Measurements from ENCODE around the gene ZNRF1. TPM values are rescaled to one million over a fixed set of nuclear protein-coding genes. Genes with fewer than 3 reads are reported as not detected.

ZNRF1 gene
- total RNA-seq, 1 experiment from 2014 or later: 48.2 TPM

DNA sequence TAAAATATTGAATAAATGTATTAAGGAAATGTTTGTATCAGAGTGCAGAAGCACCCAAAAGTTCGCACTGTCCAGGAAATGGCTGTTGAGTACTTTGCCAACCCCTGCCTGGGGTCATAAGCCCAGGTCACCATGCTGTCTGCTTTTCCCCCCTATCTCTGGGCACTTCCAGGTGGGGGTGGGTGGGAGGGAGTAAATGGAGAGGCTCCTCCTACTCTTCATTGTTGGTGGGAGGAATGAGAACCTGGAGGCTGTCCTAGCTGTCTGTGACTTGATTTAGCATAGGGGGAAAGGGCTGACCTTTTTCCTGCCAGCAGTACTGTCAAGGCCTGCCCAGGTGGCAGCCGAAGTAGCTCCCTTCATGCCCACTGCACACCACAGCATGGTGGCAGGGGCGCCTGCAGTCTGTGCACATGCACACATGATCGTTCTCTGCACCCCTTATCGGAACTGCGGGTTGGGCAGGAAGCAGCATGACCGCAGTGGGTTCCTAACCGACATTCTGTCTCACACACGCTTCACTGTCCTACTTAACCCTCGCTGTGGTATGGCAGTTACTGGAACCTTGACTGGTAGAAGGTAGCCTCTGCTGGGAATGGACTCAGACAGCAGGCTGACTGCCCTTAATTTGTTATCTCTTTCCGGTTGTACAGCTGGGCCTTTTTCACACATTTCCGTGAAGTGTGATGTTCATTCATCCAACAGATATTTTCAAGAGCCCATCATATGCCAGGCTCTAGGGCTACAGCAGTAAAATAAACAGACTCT is 76.3 kb downstream of the ZNRF1 start:
- H3K9me2 ChIP-seq (ENCODE audit: insufficient read depth): no peaks in the 10 kb centered on the region
- H3K4me3 ChIP-seq (replicated peaks in 1 of 2; ENCODE audit: low read depth in 1 of 2, low read length in 2 of 2): no peak overlapping the region
- H2AFZ ChIP-seq (ENCODE audit: low read depth, low read length, poor library complexity, severe bottlenecking): no peak overlapping the region
- ChIA-PET CTCF (no interaction called here), POLR2A (no interaction called here), RAD21 (ENCODE audit: low non-redundant PET in 1 of 2, low total read pairs in 2 of 2, uncharacterized antibody in 2 of 2, unreplicated experiment in 2 of 2) (no interaction called here)
- H3K4me2 ChIP-seq (ENCODE audit: low read length): no peak overlapping the region
- BruUV-seq (replicated peaks): no TSS peak
- no peak overlapping the region for H3K9ac ChIP-seq (ENCODE audit: low read length)
- no peaks in the 10 kb centered on the region for H3K36me3 ChIP-seq (ENCODE audit: control insufficient read depth in 1 of 2, insufficient read depth in 2 of 2, low read length in 2 of 2)
- ATAC-seq (no peak), DNase-seq (ENCODE audit: low read depth, low spot score) (no peak)
- no peaks in the 10 kb centered on the region for H3K9me3 ChIP-seq (ENCODE audit: control insufficient read depth in 1 of 2, insufficient read depth in 1 of 2, low read depth in 1 of 2, low read length in 2 of 2)
- H4K20me1 ChIP-seq (ENCODE audit: insufficient read depth): no peaks in the 10 kb centered on the region
- no peaks in the 10 kb centered on the region for H3K27me3 ChIP-seq (ENCODE audit: insufficient read depth, low read length)
- H3K79me2 ChIP-seq (ENCODE audit: insufficient read depth, low read length): peaks cover 67% of the 10 kb centered on the region
- no peak overlapping the region for H3K27ac ChIP-seq (ENCODE audit: low read depth, low read length)
- peaks cover 0 to 5% of the 10 kb centered on the region in 2 experiments; a peak in 1 of 4 replicates for H3K4me1 ChIP-seq (ENCODE audit: control insufficient read depth in 1 of 2, insufficient read depth in 2 of 2, low read length in 2 of 2)
- intact Hi-C loops (cut with micrococcal nuclease): no loop called here
- no peak for TF ChIP-seq SRF (IDR thresholded peaks at IDR 0.05; ENCODE audit: low read depth)

DNA sequence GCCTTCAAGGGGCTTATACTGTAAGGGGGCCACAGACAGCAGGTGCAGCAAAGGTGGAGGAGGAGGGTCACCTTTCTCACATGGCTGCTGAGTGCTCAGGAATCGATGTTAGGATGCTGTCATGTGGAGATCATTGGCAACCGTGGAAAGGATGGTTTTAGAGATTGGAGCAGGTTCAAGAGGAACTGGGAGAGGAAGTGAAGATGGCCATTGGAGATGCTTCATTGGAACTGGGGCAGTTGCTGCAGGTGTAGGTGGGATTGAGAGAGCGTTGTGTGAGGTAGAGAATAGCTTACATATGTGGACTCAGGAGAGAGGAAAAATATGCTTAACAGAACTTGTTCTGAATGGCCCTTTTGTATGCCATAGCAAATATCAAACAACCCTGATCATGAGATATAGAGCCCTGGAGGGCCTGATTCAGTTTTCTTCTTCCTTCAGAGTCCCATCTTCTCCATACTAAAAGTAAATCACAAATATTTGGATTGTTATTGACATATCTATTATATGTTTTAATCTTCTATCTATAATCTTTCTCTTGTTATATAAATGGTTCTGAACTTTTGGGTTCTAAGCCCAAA is 77.0 kb downstream of the ZNRF1 start:
- CTCF ChIA-PET: no interaction called here
- intact Hi-C loops (cut with micrococcal nuclease): no loop called here
- Histone ChIP-seq H4K20me1 (ENCODE audit: insufficient read depth) (no peaks in the 10 kb centered on the region), H3K4me1 (ENCODE audit: control insufficient read depth in 1 of 2, insufficient read depth in 2 of 2, low read length in 2 of 2) (peaks cover 0 to 5% of the 10 kb centered on the region in 2 experiments; a peak in 1 of 4 replicates), H3K4me3 (replicated peaks in 1 of 2; ENCODE audit: low read depth in 1 of 2, low read length in 2 of 2) (no peak overlapping the region), H3K27ac (ENCODE audit: low read depth, low read length) (no peak overlapping the region), H3K9me3 (ENCODE audit: control insufficient read depth in 1 of 2, insufficient read depth in 1 of 2, low read depth in 1 of 2, low read length in 2 of 2) (no peaks in the 10 kb centered on the region), H3K27me3 (ENCODE audit: insufficient read depth, low read length) (no peaks in the 10 kb centered on the region), H3K9me2 (ENCODE audit: insufficient read depth) (no peaks in the 10 kb centered on the region), H3K4me2 (ENCODE audit: low read length) (no peak overlapping the region), H3K9ac (ENCODE audit: low read length) (no peak overlapping the region), H3K79me2 (ENCODE audit: insufficient read depth, low read length) (peaks cover 66% of the 10 kb centered on the region), H3K36me3 (ENCODE audit: control insufficient read depth in 1 of 2, insufficient read depth in 2 of 2, low read length in 2 of 2) (no peaks in the 10 kb centered on the region), H2AFZ (ENCODE audit: low read depth, low read length, poor library complexity, severe bottlenecking) (no peak overlapping the region)
- no TSS peak for BruUV-seq (replicated peaks)
- RAD21 ChIA-PET (ENCODE audit: low non-redundant PET in 1 of 2, low total read pairs in 2 of 2, uncharacterized antibody in 2 of 2, unreplicated experiment in 2 of 2): no interaction called here
- POLR2A ChIA-PET: no interaction called here
- no peak for DNase-seq (ENCODE audit: low read depth, low spot score)
- no peak for ATAC-seq
- TF ChIP-seq FOSL1 (IDR thresholded peaks at IDR 0.05; ENCODE audit: low read depth): no peak
- no peak for TF ChIP-seq EGR1 (IDR thresholded peaks at IDR 0.05; ENCODE audit: low read depth)
- TF ChIP-seq RAD21 (IDR thresholded peaks at IDR 0.05; ENCODE audit: low read depth): no peak
- TF ChIP-seq SRF (IDR thresholded peaks at IDR 0.05; ENCODE audit: low read depth): no peak
- TF ChIP-seq SIN3A (IDR thresholded peaks at IDR 0.05; ENCODE audit: low read depth): no peak
- TF ChIP-seq REST (IDR thresholded peaks at IDR 0.05; ENCODE audit: low read depth): no peak
- TF ChIP-seq ATF3 (IDR thresholded peaks at IDR 0.05): no peak
- TF ChIP-seq POLR2AphosphoS5 (IDR thresholded peaks at IDR 0.05; ENCODE audit: low read depth, low read length): no peak
- TF ChIP-seq CTCF (IDR thresholded peaks at IDR 0.05 in 2 of 3, conservative IDR thresholded peaks at IDR 0.05 in 1 of 3; ENCODE audit: borderline replicate concordance in 1 of 3, insufficient read depth in 1 of 3, low read depth in 2 of 3, low read length in 2 of 3): no peak
- no peak for TF ChIP-seq SP1 (IDR thresholded peaks at IDR 0.05; ENCODE audit: low read depth)
- no peak for TF ChIP-seq ZNF274 (IDR thresholded peaks at IDR 0.05; ENCODE audit: low read depth, low read length)
- TF ChIP-seq CBX3 (IDR thresholded peaks at IDR 0.05; ENCODE audit: low read depth): no peak
